HL-60 (cell line): ENCODE results near the gene RETN.

Experiments
- POLR2AphosphoS5 ChIP-seq: IDR thresholded peaks from 2 replicates; pipeline ENCODE4 v1.6.1; 2012; ENCODE audit warnings: low read depth
- TF ChIP-seq, protein P1 (sequence below): IDR thresholded peaks from one replicate; pipeline ENCODE4 v1.5.1; 2011; ENCODE audit warnings: low read length, control low read depth, inconsistent platforms; ENCODE audit not compliant: insufficient read depth

DNA sequence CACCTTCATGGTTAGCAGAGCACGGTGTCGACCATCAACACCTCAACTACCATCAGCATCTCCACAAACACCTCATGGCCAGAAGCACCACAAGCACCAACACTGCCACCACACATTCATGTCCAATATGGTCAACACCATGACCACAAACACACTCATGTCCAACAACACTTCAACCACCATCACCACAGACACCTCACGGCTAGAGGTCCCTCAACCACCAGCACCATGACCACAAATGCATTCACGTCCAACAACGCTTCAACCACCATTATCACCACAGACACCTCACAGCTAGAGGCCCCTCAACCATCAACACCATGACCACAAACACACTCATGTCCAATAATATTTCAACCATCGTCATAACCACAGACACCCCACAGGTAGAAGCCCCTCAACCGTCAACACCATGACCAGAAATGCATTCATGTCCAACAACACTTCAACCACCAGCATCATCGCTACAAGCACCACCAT lies 22.0 kb downstream of the RETN start:
- TF ChIP-seq POLR2AphosphoS5: no peak
- TF ChIP-seq, protein P1, sequence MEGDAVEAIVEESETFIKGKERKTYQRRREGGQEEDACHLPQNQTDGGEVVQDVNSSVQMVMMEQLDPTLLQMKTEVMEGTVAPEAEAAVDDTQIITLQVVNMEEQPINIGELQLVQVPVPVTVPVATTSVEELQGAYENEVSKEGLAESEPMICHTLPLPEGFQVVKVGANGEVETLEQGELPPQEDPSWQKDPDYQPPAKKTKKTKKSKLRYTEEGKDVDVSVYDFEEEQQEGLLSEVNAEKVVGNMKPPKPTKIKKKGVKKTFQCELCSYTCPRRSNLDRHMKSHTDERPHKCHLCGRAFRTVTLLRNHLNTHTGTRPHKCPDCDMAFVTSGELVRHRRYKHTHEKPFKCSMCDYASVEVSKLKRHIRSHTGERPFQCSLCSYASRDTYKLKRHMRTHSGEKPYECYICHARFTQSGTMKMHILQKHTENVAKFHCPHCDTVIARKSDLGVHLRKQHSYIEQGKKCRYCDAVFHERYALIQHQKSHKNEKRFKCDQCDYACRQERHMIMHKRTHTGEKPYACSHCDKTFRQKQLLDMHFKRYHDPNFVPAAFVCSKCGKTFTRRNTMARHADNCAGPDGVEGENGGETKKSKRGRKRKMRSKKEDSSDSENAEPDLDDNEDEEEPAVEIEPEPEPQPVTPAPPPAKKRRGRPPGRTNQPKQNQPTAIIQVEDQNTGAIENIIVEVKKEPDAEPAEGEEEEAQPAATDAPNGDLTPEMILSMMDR: no peak
